ENCODE measurements around the gene CLDN10.

DNA sequence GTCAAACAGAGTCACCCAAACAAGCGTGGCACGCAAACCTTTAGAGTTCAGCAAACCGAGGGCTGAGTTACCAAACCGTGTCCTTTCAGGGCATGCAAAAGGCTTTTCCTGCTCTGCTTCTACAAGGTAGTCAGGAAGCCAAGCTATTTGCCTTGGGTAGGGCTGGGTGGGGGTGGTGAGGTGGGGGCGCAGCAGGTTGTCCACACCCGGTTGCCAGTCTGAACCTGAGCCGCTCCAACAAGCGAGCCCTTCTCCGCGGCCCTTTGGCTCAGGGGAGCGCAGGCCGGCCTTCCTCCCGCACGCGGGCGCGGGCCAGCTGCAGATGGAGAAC, 347 bp upstream of the CLDN10 start:
- TF ChIP-seq, protein P1, sequence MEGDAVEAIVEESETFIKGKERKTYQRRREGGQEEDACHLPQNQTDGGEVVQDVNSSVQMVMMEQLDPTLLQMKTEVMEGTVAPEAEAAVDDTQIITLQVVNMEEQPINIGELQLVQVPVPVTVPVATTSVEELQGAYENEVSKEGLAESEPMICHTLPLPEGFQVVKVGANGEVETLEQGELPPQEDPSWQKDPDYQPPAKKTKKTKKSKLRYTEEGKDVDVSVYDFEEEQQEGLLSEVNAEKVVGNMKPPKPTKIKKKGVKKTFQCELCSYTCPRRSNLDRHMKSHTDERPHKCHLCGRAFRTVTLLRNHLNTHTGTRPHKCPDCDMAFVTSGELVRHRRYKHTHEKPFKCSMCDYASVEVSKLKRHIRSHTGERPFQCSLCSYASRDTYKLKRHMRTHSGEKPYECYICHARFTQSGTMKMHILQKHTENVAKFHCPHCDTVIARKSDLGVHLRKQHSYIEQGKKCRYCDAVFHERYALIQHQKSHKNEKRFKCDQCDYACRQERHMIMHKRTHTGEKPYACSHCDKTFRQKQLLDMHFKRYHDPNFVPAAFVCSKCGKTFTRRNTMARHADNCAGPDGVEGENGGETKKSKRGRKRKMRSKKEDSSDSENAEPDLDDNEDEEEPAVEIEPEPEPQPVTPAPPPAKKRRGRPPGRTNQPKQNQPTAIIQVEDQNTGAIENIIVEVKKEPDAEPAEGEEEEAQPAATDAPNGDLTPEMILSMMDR (IDR thresholded peaks at IDR 0.05): no peak
- no peak for TF ChIP-seq POLR2A (IDR thresholded peaks at IDR 0.05)

All from gastroesophageal sphincter (tissue), 3 donors.